GM19438 (cell line): ENCODE results near the gene HS6ST3.

ENCODE experiments used
- ATAC-seq: cut with Tn5 transposase; IDR thresholded peaks from one replicate; pipeline ENCODE4 v1.9.1; 2021; ENCODE audit warnings: low read depth; ENCODE audit not compliant: unreplicated experiment

HS6ST3 gene

GRCh38 chr13:96193728-96194310 lies 103.9 kb downstream of the HS6ST3 start:
- no peak for ATAC-seq

- no peak for ATAC-seq
Observed at GRCh38 chr13:96198038-96198437, 108.1 kb downstream of the HS6ST3 start.

- no peak for ATAC-seq
Observed at GRCh38 chr13:96199315-96199714, 109.4 kb downstream of the HS6ST3 start.

- ATAC-seq = no peak
Observed at GRCh38 chr13:96200810-96201209, 110.9 kb downstream of the HS6ST3 start.

- no peak for ATAC-seq
Observed at GRCh38 chr13:96202315-96202714, 112.4 kb downstream of the HS6ST3 start.

- ATAC-seq = no peak
Observed at GRCh38 chr13:96203471-96203870, 113.6 kb downstream of the HS6ST3 start.

- no peak for ATAC-seq
Observed at GRCh38 chr13:96214824-96215445, 125.0 kb downstream of the HS6ST3 start.

- ATAC-seq = no peak
Observed at GRCh38 chr13:96216543-96216942, 126.6 kb downstream of the HS6ST3 start.

GRCh38 chr13:96218475-96218874 lies 128.6 kb downstream of the HS6ST3 start:
- no peak for ATAC-seq

- no peak for ATAC-seq
Observed at GRCh38 chr13:96221471-96221870, 131.6 kb downstream of the HS6ST3 start.

- ATAC-seq = no peak
Observed at GRCh38 chr13:96223231-96223630, 133.3 kb downstream of the HS6ST3 start.

GRCh38 chr13:96229356-96229755 lies 139.4 kb downstream of the HS6ST3 start:
- peak; percentile 93 for ATAC-seq

GRCh38 chr13:96238241-96238640 lies 148.3 kb downstream of the HS6ST3 start:
- ATAC-seq = no peak

- no peak for ATAC-seq
Observed at GRCh38 chr13:96238861-96239260, 149.0 kb downstream of the HS6ST3 start.

- ATAC-seq = no peak
Observed at GRCh38 chr13:96243376-96243775, 153.5 kb downstream of the HS6ST3 start.

GRCh38 chr13:96248103-96248502 lies 158.2 kb downstream of the HS6ST3 start:
- no peak for ATAC-seq

GRCh38 chr13:96248996-96249395 lies 159.1 kb downstream of the HS6ST3 start:
- ATAC-seq = no peak

- ATAC-seq = no peak
Observed at GRCh38 chr13:96252903-96253302, 163.0 kb downstream of the HS6ST3 start.

GRCh38 chr13:96273196-96273595 lies 183.3 kb downstream of the HS6ST3 start:
- ATAC-seq = no peak

- ATAC-seq = no peak
Observed at GRCh38 chr13:96274046-96274445, 184.1 kb downstream of the HS6ST3 start.

GRCh38 chr13:96279904-96280303 lies 190.0 kb downstream of the HS6ST3 start:
- ATAC-seq = no peak

- no peak for ATAC-seq
Observed at GRCh38 chr13:96284971-96285370, 195.1 kb downstream of the HS6ST3 start.

GRCh38 chr13:96285729-96286128 lies 195.8 kb downstream of the HS6ST3 start:
- no peak for ATAC-seq
